Fibroblast of lung (primary cell): ENCODE measurements around the gene CIZ1. TPM values are rescaled to one million over a fixed set of nuclear protein-coding genes. Genes with fewer than 3 reads are reported as not detected.

Experiments
- DNase-seq, 2 donors: peaks; one replicate each; pipeline versions ENCODE4 v3.0.0 to v3.0.0-alpha.2; 2010; ENCODE audit warnings: low read depth in 2 of 2
- H2AFZ ChIP-seq: 2 replicates; pipeline ENCODE4 v1.5.1; 2012; ENCODE audit warnings: low read length, control low read depth, inconsistent platforms
- H3K27ac ChIP-seq: 2 replicates; pipeline ENCODE4 v1.5.1; 2011; ENCODE audit warnings: low read length, control low read depth; ENCODE audit not compliant: insufficient read depth
- H3K27me3 ChIP-seq: 2 replicates; pipeline ENCODE4 v1.5.1; 2011; ENCODE audit warnings: mild to moderate bottlenecking, low read length; ENCODE audit not compliant: control insufficient read depth, insufficient read depth
- H3K36me3 ChIP-seq: 2 replicates; pipeline ENCODE4 v1.5.1; 2011; ENCODE audit warnings: low read length; ENCODE audit not compliant: control insufficient read depth, insufficient read depth
- H3K4me1 ChIP-seq: 2 replicates; pipeline ENCODE4 v1.5.1; 2011; ENCODE audit warnings: low read length; ENCODE audit not compliant: control insufficient read depth, insufficient read depth; ENCODE audit errors: extremely low read depth
- H3K4me2 ChIP-seq: 2 replicates; pipeline ENCODE4 v1.5.1; 2011; ENCODE audit warnings: low read length, control low read depth; ENCODE audit not compliant: insufficient read depth; ENCODE audit errors: extremely low read depth
- H3K4me3 ChIP-seq, 4 experiments: fragments of 200-600 bp in 1 of 4; sonication (generic) in 1 of 4; replicated peaks in 1 of 4; 2 replicates each; pipeline ENCODE4 v1.5.1; 2011 to 2016; ENCODE audit warnings: low read length in 4 of 4, low read depth in 3 of 4, mild to moderate bottlenecking in 3 of 4, control low read depth in 2 of 4, inconsistent platforms in 1 of 4, mixed read lengths in 1 of 4; ENCODE audit not compliant: insufficient read depth in 1 of 4; ENCODE audit errors: control extremely low read depth in 1 of 4
- H3K79me2 ChIP-seq: 2 replicates; pipeline ENCODE4 v1.5.1; 2012; ENCODE audit warnings: mild to moderate bottlenecking, low read length, inconsistent platforms; ENCODE audit not compliant: control insufficient read depth, insufficient read depth
- H3K9ac ChIP-seq: 2 replicates; pipeline ENCODE4 v1.5.1; 2011; ENCODE audit warnings: mild to moderate bottlenecking, low read length, control low read depth; ENCODE audit not compliant: insufficient read depth
- H3K9me3 ChIP-seq: 2 replicates; pipeline ENCODE4 v1.5.1; 2012; ENCODE audit warnings: low read depth, low read length; ENCODE audit not compliant: control insufficient read depth, insufficient read depth
- H4K20me1 ChIP-seq: 2 replicates; pipeline ENCODE4 v1.5.1; 2011; ENCODE audit warnings: low read length; ENCODE audit not compliant: control insufficient read depth, insufficient read depth; ENCODE audit errors: extremely low read depth
- CTCF ChIP-seq, 2 donors: IDR thresholded peaks in 1 of 2; conservative IDR thresholded peaks in 1 of 2; 1 replicate in 1 of 2; 2 replicates in 1 of 2; pipeline ENCODE4 v1.5.1; 2011 to 2012; ENCODE audit warnings: low read length in 2 of 2, control low read depth in 1 of 2, inconsistent platforms in 1 of 2, low read depth in 1 of 2, mild to moderate bottlenecking in 1 of 2
- EZH2 ChIP-seq: IDR thresholded peaks from 2 replicates; pipeline ENCODE4 v1.5.1; 2012; ENCODE audit warnings: low read length, control low read depth, mild to moderate bottlenecking; ENCODE audit errors: missing control alignments
- polyA plus RNA-seq, 2 donors: library from polyadenylated mRNA; depleted of rRNA in 1 of 2; stranded (reverse) in 1 of 2; unstranded in 1 of 2; fragments of >200 nt; gene quantifications; 2 replicates each; pipeline ENCODE4 v1.2.1, GENCODE V29; 2011 to 2012; ENCODE audit warnings: missing spikeins in 1 of 2
- total RNA-seq: library from RNA; depleted of rRNA; stranded (reverse); fragments of >200 nt; gene quantifications from 2 replicates; pipeline ENCODE4 v1.2.1, GENCODE V29; 2014

The CIZ1 gene
- total and polyA plus RNA-seq, 2 donors (not counting 1 experiment from before 2014, with no cell fraction given) = 26.1 to 27.2 TPM

GRCh38 chr9:128127990-128128835 lies 63.2 kb downstream of the CIZ1 start:
- Histone ChIP-seq H3K27ac (peak overlapping the region; percentile 95), H3K36me3 (peaks cover 2% of the 10 kb centered on the region), H3K4me3 (peak overlapping the region; percentile 75 to 93 (median 88)), H3K4me2 (peak overlapping the region; percentile 95), H3K9me3 (no peaks in the 10 kb centered on the region), H4K20me1 (no peaks in the 10 kb centered on the region), H2AFZ (peak overlapping the region; percentile 93), H3K27me3 (peaks cover 9% of the 10 kb centered on the region), H3K4me1 (peaks cover 13% of the 10 kb centered on the region), H3K9ac (peak overlapping the region; percentile 98), H3K79me2 (peaks cover 10% of the 10 kb centered on the region)
- peak; percentile 91 to 92 for DNase-seq
- TF ChIP-seq EZH2 = no peak
- no peak for TF ChIP-seq CTCF (conservative IDR thresholded peaks at IDR 0.05 in 1 of 2, IDR thresholded peaks at IDR 0.05 in 1 of 2; ENCODE audit: low read depth in 1 of 2, low read length in 2 of 2)

GRCh38 chr9:128127568-128127989 lies 63.8 kb downstream of the CIZ1 start, which contains the start of gene PTGES2:
PTGES2 (minus strand) TSS chr9:128127729; CDS start chr9:128127717, 12 bp downstream.
- DNase-seq = peak; percentile 81 to 86
- H3K4me1 ChIP-seq = peaks cover 13% of the 10 kb centered on the region
- H3K27ac ChIP-seq = peak within 1 kb of the TSS; percentile 95
- TF ChIP-seq EZH2 = no peak
- TF ChIP-seq CTCF (conservative IDR thresholded peaks at IDR 0.05 in 1 of 2, IDR thresholded peaks at IDR 0.05 in 1 of 2; ENCODE audit: low read depth in 1 of 2, low read length in 2 of 2) = no peak
- H3K9ac ChIP-seq = peak within 1 kb of the TSS; percentile 98
- H3K36me3 ChIP-seq = peaks cover 4% of the 10 kb centered on the region
- peak within 1 kb of the TSS; percentile 95 for H3K4me2 ChIP-seq
- peaks cover 6% of the 10 kb centered on the region for H3K27me3 ChIP-seq
- H4K20me1 ChIP-seq = no peaks in the 10 kb centered on the region
- no peaks in the 10 kb centered on the region for H3K9me3 ChIP-seq
- H3K79me2 ChIP-seq = peaks cover 10% of the 10 kb centered on the region
- H2AFZ ChIP-seq = peak within 1 kb of the TSS; percentile 93
- peak within 1 kb of the TSS; percentile 75 to 93 (median 88) for H3K4me3 ChIP-seq

- H3K9ac ChIP-seq = no peak overlapping the region
- peak overlapping the region; percentile 68 for H3K4me2 ChIP-seq
- peak overlapping the region in 3 of 4 experiments; percentile 7 to 88 (median 9) for H3K4me3 ChIP-seq
- TF ChIP-seq CTCF (conservative IDR thresholded peaks at IDR 0.05 in 1 of 2, IDR thresholded peaks at IDR 0.05 in 1 of 2; ENCODE audit: low read depth in 1 of 2, low read length in 2 of 2) = peak in 1 of 2 donors; percentile 4
- no peak for TF ChIP-seq EZH2
- H3K9me3 ChIP-seq = no peaks in the 10 kb centered on the region
- H3K4me1 ChIP-seq = peaks cover 13% of the 10 kb centered on the region
- H3K79me2 ChIP-seq = peaks cover 10% of the 10 kb centered on the region
- no peak overlapping the region for H3K27ac ChIP-seq
- no peak for DNase-seq
- no peaks in the 10 kb centered on the region for H3K27me3 ChIP-seq
- peaks cover 11% of the 10 kb centered on the region for H3K36me3 ChIP-seq
- no peaks in the 10 kb centered on the region for H4K20me1 ChIP-seq
- H2AFZ ChIP-seq = no peak overlapping the region
Observed at GRCh38 chr9:128125580-128126354, 65.6 kb downstream of the CIZ1 start.
